Muscle of leg (tissue), 11 donors: ENCODE measurements around the gene GFRA1. TPM values are rescaled to one million over a fixed set of nuclear protein-coding genes. Genes with fewer than 3 reads are reported as not detected.

ENCODE experiments used
- DNase-seq: peaks from one replicate; pipeline ENCODE4 v3.0.0; 2013
- H3K27ac ChIP-seq: one replicate; pipeline ENCODE4 v1.5.1; 2013; ENCODE audit warnings: mild to moderate bottlenecking, low read length, control low read depth
- H3K27me3 ChIP-seq: one replicate; pipeline ENCODE4 v1.6.1; 2013; ENCODE audit warnings: low read length; ENCODE audit not compliant: control insufficient read depth, insufficient read depth
- H3K36me3 ChIP-seq: one replicate; pipeline ENCODE4 v1.6.1; 2013; ENCODE audit warnings: low read length; ENCODE audit not compliant: control insufficient read depth, insufficient read depth
- H3K4me1 ChIP-seq: one replicate; pipeline ENCODE4 v1.6.1; 2013; ENCODE audit warnings: low read length; ENCODE audit not compliant: control insufficient read depth, insufficient read depth
- H3K4me3 ChIP-seq: one replicate; pipeline ENCODE4 v1.5.1; 2013; ENCODE audit warnings: low read length, control low read depth
- H3K9me3 ChIP-seq: replicated peaks from 2 replicates; pipeline ENCODE4 v1.6.1; 2013; ENCODE audit warnings: low read depth, low read length; ENCODE audit not compliant: control insufficient read depth
- whole genome bisulfite sequencing: methylation state at CpG from one replicate; pipeline ENCODE4 v1.1.5; 2013; ENCODE audit warnings: missing lambda C conversion rate; ENCODE audit not compliant: insufficient coverage; 5-methylcytosine and 5-hydroxymethylcytosine counted together
- polyA plus RNA-seq, 8 donors: library from polyadenylated mRNA; unstranded; fragments of 120-200 nt; gene quantifications; one replicate each; pipeline versions ENCODE4 v1.2.1 to v1.2.3, GENCODE V29; 2013; ENCODE audit warnings: inconsistent platforms in 1 of 8, low replicate concordance in 1 of 8; ENCODE audit not compliant: insufficient read length in 8 of 8, insufficient read depth in 1 of 8
- total RNA-seq: library from RNA; stranded (reverse); fragments of 120-200 nt; gene quantifications from one replicate; pipeline ENCODE4 v1.2.4, GENCODE V29; 2013

The GFRA1 gene
- total and polyA plus RNA-seq, 9 donors: 25.8 to 59.3 (median 41.0) TPM

DNA sequence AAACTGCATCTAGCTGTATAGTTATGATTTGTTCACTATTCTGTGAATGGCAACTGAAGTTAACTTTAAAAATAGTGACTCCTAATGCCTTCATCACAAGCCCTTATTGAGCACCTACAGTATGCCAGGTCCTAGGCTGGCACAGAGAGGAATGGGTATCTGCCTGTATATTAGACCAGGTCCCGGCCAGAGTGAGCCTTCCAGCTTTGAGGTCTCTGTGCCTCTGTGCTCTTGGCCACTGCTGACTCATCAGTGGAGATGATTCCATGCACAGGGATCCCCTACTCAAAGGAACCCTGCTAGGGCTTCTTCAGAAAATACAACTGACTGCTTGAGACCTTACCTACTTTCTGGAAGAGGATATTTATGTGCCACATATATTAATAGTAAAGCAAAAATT lies 118.4 kb downstream of the GFRA1 start:
- H3K27me3 ChIP-seq: no peaks in the 10 kb centered on the region
- no peak for DNase-seq

DNA sequence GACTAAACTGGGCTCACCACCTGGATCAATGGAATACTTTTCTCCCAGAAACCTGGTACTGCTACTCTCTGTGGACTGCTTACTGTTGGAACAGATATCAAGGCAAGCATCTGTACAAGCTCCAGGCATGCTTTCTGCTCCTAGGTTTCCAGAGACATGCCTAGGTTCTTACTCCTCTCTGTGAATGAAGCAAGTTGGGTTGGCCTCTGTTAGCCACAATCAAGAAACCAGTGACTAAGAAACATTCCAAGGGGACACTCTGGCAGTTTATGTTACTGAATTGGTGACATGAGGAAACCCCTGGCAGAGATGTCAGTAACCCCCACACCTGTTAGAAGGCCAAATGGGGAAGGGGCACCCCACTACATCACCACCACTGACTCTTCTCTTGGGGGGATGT lies 121.9 kb downstream of the GFRA1 start:
- H3K36me3 ChIP-seq: no peaks in the 10 kb centered on the region
- no peak for DNase-seq
- no peak overlapping the region for H3K4me3 ChIP-seq
- no peak overlapping the region for H3K27ac ChIP-seq
- no peaks in the 10 kb centered on the region for H3K27me3 ChIP-seq
- no peaks in the 10 kb centered on the region for H3K9me3 ChIP-seq
- peaks cover 8% of the 10 kb centered on the region for H3K4me1 ChIP-seq

More for the DNA sequence above, 118.4 kb downstream of the GFRA1 start:
- Histone ChIP-seq H3K27ac (no peak overlapping the region), H3K4me1 (peaks cover 12% of the 10 kb centered on the region), H3K9me3 (no peaks in the 10 kb centered on the region), H3K36me3 (no peaks in the 10 kb centered on the region), H3K4me3 (no peak overlapping the region)
- WGBS: 44% methylated on average over 1 of the region's 1 CpG

DNA sequence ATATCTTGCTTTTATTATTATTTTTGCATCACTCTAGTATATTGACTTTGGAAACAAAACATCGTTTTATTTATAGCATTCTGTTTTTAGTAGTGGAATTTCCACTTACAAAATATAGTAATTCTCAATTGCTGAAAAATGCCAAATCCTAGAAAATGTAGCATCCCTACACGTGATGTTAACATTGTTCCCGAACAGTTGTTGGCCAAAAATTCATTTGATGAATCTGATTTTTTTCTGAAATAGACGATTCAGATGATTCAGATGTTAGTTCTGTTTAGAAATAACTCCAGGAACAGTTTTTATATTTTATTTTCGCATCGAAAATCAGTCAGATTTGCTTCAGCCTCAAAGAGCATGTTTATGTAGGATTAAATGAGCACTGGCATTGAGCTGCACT lies 122.4 kb downstream of the GFRA1 start:
- Histone ChIP-seq H3K4me1 (peaks cover 8% of the 10 kb centered on the region), H3K4me3 (no peak overlapping the region), H3K27me3 (no peaks in the 10 kb centered on the region), H3K27ac (no peak overlapping the region), H3K36me3 (no peaks in the 10 kb centered on the region), H3K9me3 (no peaks in the 10 kb centered on the region)
- peak; percentile 56 for DNase-seq
- no CpG with 5 or more reads among the region's 6 CpGs for WGBS

DNA sequence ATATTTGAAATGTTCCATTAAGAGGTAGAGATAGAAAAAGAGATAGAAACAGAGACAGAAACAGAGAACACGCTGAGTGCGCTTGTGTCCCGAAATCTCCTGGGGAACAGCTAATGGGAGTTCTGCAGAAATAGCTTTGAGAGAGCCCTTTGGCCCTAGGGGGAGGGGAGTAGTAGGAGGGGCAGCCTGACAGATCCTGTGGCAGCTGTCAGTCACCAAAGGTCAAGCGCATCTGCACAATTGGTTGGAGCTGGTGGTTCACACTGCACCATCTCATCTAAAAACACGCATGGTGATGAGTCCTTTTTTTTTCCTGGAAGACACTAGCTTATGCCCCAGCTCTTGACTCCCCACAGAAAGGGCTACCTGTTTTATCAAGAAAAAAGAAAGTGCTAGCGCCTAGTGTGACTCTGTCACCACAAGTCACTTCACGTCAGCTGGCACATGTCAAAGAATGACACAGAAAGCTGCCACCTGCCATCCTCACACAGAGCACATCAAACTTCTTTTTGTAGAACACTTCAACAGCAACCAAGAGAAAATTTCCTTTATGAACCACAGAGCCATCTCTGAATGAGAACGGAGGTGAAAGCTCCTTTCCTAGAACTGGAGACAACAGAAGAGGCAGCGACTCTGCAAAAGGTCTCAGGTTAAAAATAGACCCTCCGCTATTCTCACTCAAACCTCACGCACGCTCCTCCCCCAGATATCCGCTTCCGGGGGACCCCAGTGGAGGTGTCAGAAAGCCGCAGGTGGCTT lies 125.7 kb downstream of the GFRA1 start:
- H3K36me3 ChIP-seq: no peaks in the 10 kb centered on the region
- no peak for DNase-seq
- H3K4me3 ChIP-seq: no peak overlapping the region
- H3K4me1 ChIP-seq: peaks cover 2% of the 10 kb centered on the region
- H3K27ac ChIP-seq: no peak overlapping the region
- no peaks in the 10 kb centered on the region for H3K27me3 ChIP-seq
- WGBS: 80% methylated on average over 6 of the region's 15 CpGs
- H3K9me3 ChIP-seq: no peaks in the 10 kb centered on the region

DNA sequence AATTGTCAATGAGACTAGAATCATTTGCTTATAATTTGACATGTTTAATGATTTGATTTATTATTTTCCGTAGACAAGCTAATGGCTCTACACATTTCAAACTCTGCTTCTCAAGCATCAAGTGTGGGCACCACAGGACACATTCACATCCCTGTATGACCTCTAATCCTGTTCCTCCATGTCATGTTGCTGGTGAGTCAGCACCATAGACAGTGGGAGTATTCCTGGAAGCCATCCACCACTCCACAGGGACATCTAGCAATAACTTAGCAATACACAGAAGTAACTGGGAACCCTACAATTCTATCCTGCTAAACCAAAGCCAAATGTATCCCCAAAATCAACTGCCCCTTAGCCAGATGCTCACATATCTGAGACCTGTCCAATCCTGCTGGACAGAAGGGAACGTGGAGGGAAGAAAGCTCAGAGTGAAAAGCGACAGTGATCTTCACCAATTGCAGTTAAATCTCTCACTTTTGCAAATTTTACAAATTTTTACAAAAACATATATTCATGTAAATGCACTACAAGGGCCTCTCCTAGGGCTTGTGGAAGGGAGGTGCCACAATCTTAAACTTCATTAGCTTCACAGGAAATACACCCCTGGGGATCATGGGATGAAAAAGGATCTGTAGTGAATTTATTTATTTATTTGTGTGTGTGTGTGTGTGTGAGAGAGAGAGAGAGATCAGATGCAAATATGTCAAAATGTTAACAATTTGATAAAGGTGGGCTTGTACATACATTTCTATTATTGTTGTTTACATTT lies 126.5 kb downstream of the GFRA1 start:
- no peaks in the 10 kb centered on the region for H3K36me3 ChIP-seq
- H3K4me3 ChIP-seq: no peak overlapping the region
- H3K4me1 ChIP-seq: peaks cover 2% of the 10 kb centered on the region
- no peak overlapping the region for H3K27ac ChIP-seq
- no CpG with 5 or more reads among the region's 3 CpGs for whole genome bisulfite sequencing
- no peak for DNase-seq
- no peaks in the 10 kb centered on the region for H3K9me3 ChIP-seq
- H3K27me3 ChIP-seq: no peaks in the 10 kb centered on the region

DNA sequence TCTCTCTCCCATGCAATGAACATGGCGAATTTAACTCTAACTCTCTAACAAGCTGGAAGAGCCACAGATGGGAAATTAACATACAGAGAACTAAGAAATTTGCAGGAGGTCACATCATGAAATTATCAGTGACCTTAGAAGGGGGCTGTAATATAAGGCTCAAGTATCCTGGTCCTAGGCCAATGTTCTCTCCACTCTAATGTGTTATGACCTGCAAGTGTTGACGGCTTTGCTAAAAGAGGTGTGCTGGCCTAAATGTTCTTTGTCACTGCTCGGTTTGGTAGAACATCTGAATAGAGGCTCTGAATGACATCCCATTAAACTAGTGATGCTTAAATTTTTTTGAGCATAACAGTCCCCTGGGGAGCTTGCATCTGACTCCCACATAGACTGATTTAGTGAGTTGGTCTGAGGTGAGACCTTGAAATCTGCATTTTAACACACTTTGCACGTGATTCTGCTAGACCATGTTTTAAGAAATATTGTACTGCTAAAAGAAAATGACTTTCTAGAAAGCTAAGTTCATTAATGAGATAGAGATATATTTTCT lies 129.3 kb downstream of the GFRA1 start:
- Histone ChIP-seq H3K27me3 (no peaks in the 10 kb centered on the region), H3K4me1 (peaks cover 2% of the 10 kb centered on the region), H3K36me3 (no peaks in the 10 kb centered on the region), H3K27ac (no peak overlapping the region), H3K4me3 (no peak overlapping the region), H3K9me3 (no peaks in the 10 kb centered on the region)
- no peak for DNase-seq
- WGBS: 83% methylated on average over 1 of the region's 4 CpGs

DNA sequence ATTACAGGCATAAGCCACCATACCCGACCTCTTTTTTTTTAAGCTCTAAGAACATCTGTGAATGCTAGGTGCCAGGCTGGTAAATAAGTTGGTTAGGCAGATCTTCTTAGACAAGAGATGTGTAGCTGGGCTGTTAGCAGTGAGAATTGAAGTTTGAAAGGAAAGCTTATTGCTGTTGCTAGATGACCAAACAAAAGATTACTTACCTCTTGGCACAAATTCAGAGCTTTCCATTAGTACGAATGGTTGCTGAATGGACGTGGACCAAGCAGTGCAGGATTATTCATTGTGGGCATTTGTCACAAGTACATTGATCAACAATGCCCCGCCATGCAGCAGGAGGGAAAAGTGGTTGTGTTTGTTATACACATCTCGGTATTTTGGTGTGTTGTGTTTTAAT lies 131.2 kb downstream of the GFRA1 start:
- Histone ChIP-seq H3K9me3 (no peaks in the 10 kb centered on the region), H3K36me3 (no peaks in the 10 kb centered on the region), H3K27me3 (no peaks in the 10 kb centered on the region), H3K4me3 (no peak overlapping the region), H3K4me1 (no peaks in the 10 kb centered on the region), H3K27ac (no peak overlapping the region)
- DNase-seq: no peak
- WGBS: no CpG with 5 or more reads among the region's 5 CpGs

DNA sequence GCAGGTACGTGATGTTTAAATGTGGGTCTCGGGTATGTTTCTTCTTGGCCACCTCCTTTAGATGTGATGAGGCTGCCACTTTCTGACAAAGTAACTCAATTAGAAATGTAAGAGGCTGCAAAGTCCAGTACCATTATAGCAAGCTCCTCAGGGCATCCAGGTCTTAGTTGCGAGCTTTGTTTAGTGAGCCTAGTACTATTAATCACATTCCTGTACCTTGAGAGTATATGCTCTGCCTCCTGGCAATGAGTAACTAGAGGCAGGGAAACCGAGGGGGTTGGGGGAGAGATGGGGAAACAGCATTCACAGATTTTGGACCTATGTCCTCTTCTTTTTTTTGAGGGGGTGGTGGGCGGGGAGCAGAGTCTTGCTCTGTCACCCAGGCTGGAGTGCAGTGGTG lies 131.8 kb downstream of the GFRA1 start:
- no peak for DNase-seq
- WGBS: no CpG with 5 or more reads among the region's 5 CpGs
- no peaks in the 10 kb centered on the region for H3K27me3 ChIP-seq

DNA sequence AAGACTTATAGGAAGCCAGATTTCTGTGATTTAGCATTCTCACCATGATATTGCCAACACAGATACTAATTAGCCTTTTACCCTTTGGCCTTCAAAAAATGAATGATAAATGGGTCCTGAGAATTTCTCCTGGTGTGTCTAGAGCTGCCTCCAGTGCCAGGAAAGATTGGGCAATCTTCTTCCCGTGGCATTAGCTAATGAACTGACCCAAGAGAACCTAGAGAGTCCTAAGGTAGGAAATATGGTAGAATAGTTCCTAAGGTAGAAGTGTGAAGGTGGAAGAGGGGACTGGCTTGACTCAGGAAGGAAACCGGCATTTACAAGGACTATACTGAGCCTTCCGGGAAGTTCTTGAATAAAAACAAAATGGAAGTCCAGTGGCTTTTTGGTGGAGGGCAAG lies 133.1 kb downstream of the GFRA1 start:
- DNase-seq: no peak
- no peak overlapping the region for H3K27ac ChIP-seq
- H3K4me1 ChIP-seq: no peaks in the 10 kb centered on the region
- WGBS: 67% methylated on average over 3 of the region's 3 CpGs
- H3K4me3 ChIP-seq: no peak overlapping the region
- no peaks in the 10 kb centered on the region for H3K9me3 ChIP-seq
- H3K27me3 ChIP-seq: no peaks in the 10 kb centered on the region
- no peaks in the 10 kb centered on the region for H3K36me3 ChIP-seq

More for the DNA sequence above, 131.8 kb downstream of the GFRA1 start:
- Histone ChIP-seq H3K4me1 (no peaks in the 10 kb centered on the region), H3K36me3 (no peaks in the 10 kb centered on the region), H3K4me3 (no peak overlapping the region), H3K9me3 (no peaks in the 10 kb centered on the region), H3K27ac (no peak overlapping the region)

DNA sequence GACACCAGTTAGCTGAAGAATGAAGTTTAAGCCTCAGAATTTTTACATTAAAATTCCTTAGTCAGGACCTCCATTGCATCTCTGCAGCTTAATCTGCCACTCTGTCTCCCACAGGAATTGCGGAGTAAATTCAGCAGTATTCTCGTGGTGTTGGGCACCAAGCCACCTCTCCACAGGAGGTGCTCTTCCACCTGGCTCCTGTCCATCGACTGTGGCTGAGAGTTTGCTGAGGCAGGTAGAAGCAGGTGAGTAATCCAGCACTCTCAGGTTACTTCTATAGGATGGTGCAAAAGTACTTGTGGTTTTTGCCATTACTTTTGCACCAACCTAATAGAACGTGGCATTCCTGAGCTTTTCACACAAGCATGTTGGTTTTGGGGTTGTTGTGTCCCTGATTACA lies 134.1 kb downstream of the GFRA1 start:
- no peaks in the 10 kb centered on the region for H3K36me3 ChIP-seq
- no CpG with 5 or more reads among the region's 4 CpGs for WGBS
- H3K27me3 ChIP-seq: no peaks in the 10 kb centered on the region
- H3K4me3 ChIP-seq: no peak overlapping the region
- no peaks in the 10 kb centered on the region for H3K4me1 ChIP-seq
- DNase-seq: no peak
- no peak overlapping the region for H3K27ac ChIP-seq
- H3K9me3 ChIP-seq: no peaks in the 10 kb centered on the region
